Hepatocyte (in vitro differentiated cells): ENCODE data around the gene TUBGCP2. TPM values are rescaled to one million over a fixed set of nuclear protein-coding genes. Genes with fewer than 3 reads are reported as not detected.
A peak's percentile ranks its signal among the peaks of the same experiment; 100 is the strongest.

Source experiments
- DNase-seq: peaks from one replicate; pipeline ENCODE4 v3.0.0-alpha.2; 2016; ENCODE audit warnings: low spot score
- H2AFZ ChIP-seq: fragments of 200-600 bp; sonication (generic); 2 replicates; pipeline ENCODE4 v1.6.0; 2016; ENCODE audit warnings: antibody characterized with exemption, mild to moderate bottlenecking
- H3K27ac ChIP-seq: fragments of 200-600 bp; sonication (generic); 2 replicates; pipeline ENCODE4 v1.5.1; 2016; ENCODE audit warnings: mild to moderate bottlenecking
- H3K27me3 ChIP-seq: fragments of 200-600 bp; sonication (generic); 2 replicates; pipeline ENCODE4 v1.6.1; 2016
- H3K36me3 ChIP-seq: fragments of 200-600 bp; sonication (generic); replicated peaks from 2 replicates; pipeline ENCODE4 v1.5.1; 2016; ENCODE audit warnings: low read depth; ENCODE audit not compliant: insufficient read depth
- H3K4me1 ChIP-seq: fragments of 200-600 bp; sonication (generic); 2 replicates; pipeline ENCODE4 v1.5.1; 2016; ENCODE audit warnings: mild to moderate bottlenecking, moderate library complexity; ENCODE audit not compliant: insufficient read depth
- H3K4me2 ChIP-seq: fragments of 200-600 bp; sonication (generic); 2 replicates; pipeline ENCODE4 v1.6.0; 2016
- H3K4me3 ChIP-seq: fragments of 200-600 bp; sonication (generic); 2 replicates; pipeline ENCODE4 v1.5.1; 2016; ENCODE audit warnings: mild to moderate bottlenecking
- H3K79me2 ChIP-seq: fragments of 200-600 bp; sonication (generic); 2 replicates; pipeline ENCODE4 v1.6.0; 2017; ENCODE audit warnings: mild to moderate bottlenecking
- H3K9me2 ChIP-seq: fragments of 200-600 bp; sonication (generic); replicated peaks from 2 replicates; pipeline ENCODE4 v1.6.0; 2017; ENCODE audit warnings: mild to moderate bottlenecking; ENCODE audit not compliant: insufficient read depth
- H3K9me3 ChIP-seq: fragments of 200-600 bp; sonication (generic); 2 replicates; pipeline ENCODE4 v1.5.1; 2016; ENCODE audit warnings: low read depth, mild to moderate bottlenecking
- H4K20me1 ChIP-seq: fragments of 200-600 bp; sonication (generic); 2 replicates; pipeline ENCODE4 v1.6.0; 2016; ENCODE audit warnings: mild to moderate bottlenecking; ENCODE audit not compliant: insufficient read depth, poor library complexity, severe bottlenecking
- CTCF ChIP-seq: fragments of 200-600 bp; sonication (generic); IDR thresholded peaks from 2 replicates; pipeline ENCODE4 v1.5.1; 2016; ENCODE audit warnings: antibody characterized with exemption, mild to moderate bottlenecking; ENCODE audit not compliant: poor library complexity
- EZH2 ChIP-seq: fragments of 200-600 bp; sonication (generic); IDR thresholded peaks from 2 replicates; pipeline ENCODE4 v1.6.1; 2016; ENCODE audit warnings: antibody characterized with exemption, mild to moderate bottlenecking, borderline replicate concordance
- EZH2phosphoT487 ChIP-seq: fragments of 200-600 bp; sonication (generic); IDR thresholded peaks from one replicate; pipeline ENCODE4 v1.6.1; 2018; ENCODE audit warnings: antibody characterized with exemption, mild to moderate bottlenecking, low read depth, moderate library complexity; ENCODE audit not compliant: unreplicated experiment, severe bottlenecking
- WGBS: methylation state at CpG from one replicate; pipeline ENCODE4 v1.1.6; 2016; ENCODE audit warnings: low lambda C conversion rate; ENCODE audit errors: missing lambda C conversion rate; 5-methylcytosine and 5-hydroxymethylcytosine counted together
- polyA plus RNA-seq: library from polyadenylated mRNA; unstranded; fragments of >200 nt; fragmentation: Nextera tagmentation; extraction: Ambion mirVana; gene quantifications from 2 replicates; pipeline ENCODE4 v1.2.1, GENCODE V29; 2016
- total RNA-seq: library from RNA; depleted of rRNA; stranded (reverse); fragments of >200 nt; gene quantifications from 2 replicates; pipeline ENCODE4 v1.2.3, GENCODE V29; 2014

Gene TUBGCP2
- total and polyA plus RNA-seq, 2 experiments from 2014 or later, result 44.8 to 51.5 TPM

- DNase-seq, result no peak
- TF ChIP-seq EZH2phosphoT487 (no peak), EZH2 (no peak), CTCF (no peak)
- Histone ChIP-seq H3K4me2 (no peak overlapping the region), H2AFZ (no peak overlapping the region), H3K79me2 (no peaks in the 10 kb centered on the region), H3K4me1 (peaks cover 11% of the 10 kb centered on the region), H3K36me3 (no peaks in the 10 kb centered on the region), H3K27ac (no peak overlapping the region), H3K27me3 (no peaks in the 10 kb centered on the region), H3K9me3 (no peaks in the 10 kb centered on the region), H4K20me1 (no peaks in the 10 kb centered on the region), H3K9me2 (no peaks in the 10 kb centered on the region), H3K4me3 (no peak overlapping the region)
- WGBS, result 96% methylated on average over 12 of the region's 12 CpGs
Observed at GRCh38 chr10:133248334-133248715, 60.3 kb downstream of the TUBGCP2 start.

GRCh38 chr10:133247681-133248333 lies 60.9 kb downstream of the TUBGCP2 start:
- no peaks in the 10 kb centered on the region for H4K20me1 ChIP-seq
- no peaks in the 10 kb centered on the region for H3K9me2 ChIP-seq
- WGBS, result 90% methylated on average over 23 of the region's 36 CpGs
- H3K4me3 ChIP-seq, result no peak overlapping the region
- no peaks in the 10 kb centered on the region for H3K9me3 ChIP-seq
- H3K27me3 ChIP-seq, result no peaks in the 10 kb centered on the region
- H3K4me1 ChIP-seq, result peaks cover 11% of the 10 kb centered on the region
- no peak overlapping the region for H2AFZ ChIP-seq
- TF ChIP-seq CTCF (no peak), EZH2phosphoT487 (no peak), EZH2 (no peak)
- H3K27ac ChIP-seq, result no peak overlapping the region
- no peak for DNase-seq
- no peaks in the 10 kb centered on the region for H3K79me2 ChIP-seq
- H3K4me2 ChIP-seq, result no peak overlapping the region
- no peaks in the 10 kb centered on the region for H3K36me3 ChIP-seq

- H3K27ac ChIP-seq, result peak overlapping the region; percentile 72
- TF ChIP-seq EZH2, result no peak
- TF ChIP-seq CTCF, result no peak
- no peak for TF ChIP-seq EZH2phosphoT487
- no peaks in the 10 kb centered on the region for H3K27me3 ChIP-seq
- no peak for DNase-seq
- WGBS, result 82% methylated on average over 10 of the region's 12 CpGs
- H2AFZ ChIP-seq, result no peak overlapping the region
- H3K9me2 ChIP-seq, result no peaks in the 10 kb centered on the region
- no peaks in the 10 kb centered on the region for H3K36me3 ChIP-seq
- no peaks in the 10 kb centered on the region for H4K20me1 ChIP-seq
- peak overlapping the region; percentile 55 for H3K4me2 ChIP-seq
- H3K4me3 ChIP-seq, result no peak overlapping the region
- peaks cover 11% of the 10 kb centered on the region for H3K4me1 ChIP-seq
- H3K9me3 ChIP-seq, result no peaks in the 10 kb centered on the region
- H3K79me2 ChIP-seq, result no peaks in the 10 kb centered on the region
Observed at GRCh38 chr10:133246236-133246626, 62.4 kb downstream of the TUBGCP2 start.
